ENCODE results near the gene IGF1R. TPM values are rescaled to one million over a fixed set of nuclear protein-coding genes. Genes with fewer than 3 reads are reported as not detected.
A peak's percentile ranks its signal among the peaks of the same experiment; 100 is the strongest.

Gene IGF1R
- total and polyA plus RNA-seq, 2 of the 13 experiments (the other 11 are each of a cell fraction or from before 2014, with no cell fraction given): 15.9 to 18.4 TPM

DNA sequence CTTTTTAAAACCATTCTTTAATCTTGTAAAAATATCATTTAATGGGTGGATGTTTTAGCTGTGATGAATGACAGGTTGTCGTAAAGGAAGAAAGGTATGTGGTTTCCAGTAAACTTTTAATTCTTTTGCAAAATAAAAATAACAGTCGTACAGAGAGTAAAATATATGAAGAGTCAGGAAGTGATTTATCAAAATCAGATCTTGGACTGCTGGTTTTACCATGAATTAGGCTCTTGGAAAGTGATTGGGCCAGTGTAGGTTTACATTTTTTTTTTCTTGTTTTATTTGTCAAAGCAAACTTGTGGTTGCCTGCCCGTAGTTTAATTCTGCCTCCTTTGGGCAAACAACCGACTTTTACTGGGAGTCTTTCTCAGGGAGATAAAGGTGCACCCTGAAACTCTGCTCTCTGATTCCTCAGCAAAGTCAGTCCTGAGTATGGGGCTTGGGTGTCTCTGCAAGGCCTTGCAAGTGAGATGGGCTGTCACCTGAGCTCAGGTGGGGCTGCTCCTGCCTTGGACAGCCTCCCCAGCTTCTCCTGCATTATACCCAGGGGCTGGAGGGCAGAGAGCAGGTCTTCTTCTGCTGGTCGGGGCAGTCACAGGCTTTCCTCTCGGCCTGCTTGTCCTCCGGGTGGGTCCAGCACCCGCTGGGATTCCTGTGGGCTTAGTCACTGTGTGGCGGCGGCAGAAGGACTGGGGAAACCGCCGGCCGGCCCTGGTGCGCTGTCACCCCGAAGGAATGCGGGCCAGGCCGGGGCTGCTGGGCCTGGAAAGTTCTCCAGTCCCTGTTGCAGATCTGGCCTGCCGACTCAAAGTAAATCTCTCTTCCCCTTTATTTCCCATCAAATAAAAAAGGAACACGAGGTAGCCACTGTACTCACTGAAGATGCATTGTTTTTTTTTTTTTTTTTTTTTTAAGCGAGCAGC lies 79.0 kb downstream of the IGF1R start (continued):
- no peak for TF ChIP-seq SMC3 (IDR thresholded peaks at IDR 0.05; ENCODE audit: low read length)
- TF ChIP-seq ZNF816 (CRISPR knock-in tag; IDR thresholded peaks at IDR 0.05; ENCODE audit: borderline replicate concordance): no peak
- TF ChIP-seq, protein P1, sequence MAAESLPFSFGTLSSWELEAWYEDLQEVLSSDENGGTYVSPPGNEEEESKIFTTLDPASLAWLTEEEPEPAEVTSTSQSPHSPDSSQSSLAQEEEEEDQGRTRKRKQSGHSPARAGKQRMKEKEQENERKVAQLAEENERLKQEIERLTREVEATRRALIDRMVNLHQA (CRISPR knock-in tag; IDR thresholded peaks at IDR 0.05): no peak
- TF ChIP-seq, protein P2, sequence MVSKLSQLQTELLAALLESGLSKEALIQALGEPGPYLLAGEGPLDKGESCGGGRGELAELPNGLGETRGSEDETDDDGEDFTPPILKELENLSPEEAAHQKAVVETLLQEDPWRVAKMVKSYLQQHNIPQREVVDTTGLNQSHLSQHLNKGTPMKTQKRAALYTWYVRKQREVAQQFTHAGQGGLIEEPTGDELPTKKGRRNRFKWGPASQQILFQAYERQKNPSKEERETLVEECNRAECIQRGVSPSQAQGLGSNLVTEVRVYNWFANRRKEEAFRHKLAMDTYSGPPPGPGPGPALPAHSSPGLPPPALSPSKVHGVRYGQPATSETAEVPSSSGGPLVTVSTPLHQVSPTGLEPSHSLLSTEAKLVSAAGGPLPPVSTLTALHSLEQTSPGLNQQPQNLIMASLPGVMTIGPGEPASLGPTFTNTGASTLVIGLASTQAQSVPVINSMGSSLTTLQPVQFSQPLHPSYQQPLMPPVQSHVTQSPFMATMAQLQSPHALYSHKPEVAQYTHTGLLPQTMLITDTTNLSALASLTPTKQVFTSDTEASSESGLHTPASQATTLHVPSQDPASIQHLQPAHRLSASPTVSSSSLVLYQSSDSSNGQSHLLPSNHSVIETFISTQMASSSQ (IDR thresholded peaks at IDR 0.05; ENCODE audit: low read depth): no peak
- TF ChIP-seq, protein P2 (CRISPR knock-in tag; IDR thresholded peaks at IDR 0.05; ENCODE audit: borderline replicate concordance): peak; percentile 27; the same call in 1 of the 2 replicates
- TF ChIP-seq RBM22 (optimal IDR thresholded peaks at IDR 0.05; ENCODE audit: low read length): no peak
- no peak for TF ChIP-seq AKAP8 (CRISPR knock-in tag; IDR thresholded peaks at IDR 0.05)
- TF ChIP-seq SNRNP70 (IDR thresholded peaks at IDR 0.05; ENCODE audit: low read depth, low read length): no peak
- no peak for TF ChIP-seq ARNTL (CRISPR knock-in tag; IDR thresholded peaks at IDR 0.05)
- peak; percentile 97 for TF ChIP-seq ZNF292 (CRISPR knock-in tag; IDR thresholded peaks at IDR 0.05; ENCODE audit: borderline replicate concordance, low read depth)
- TF ChIP-seq, protein P3, sequence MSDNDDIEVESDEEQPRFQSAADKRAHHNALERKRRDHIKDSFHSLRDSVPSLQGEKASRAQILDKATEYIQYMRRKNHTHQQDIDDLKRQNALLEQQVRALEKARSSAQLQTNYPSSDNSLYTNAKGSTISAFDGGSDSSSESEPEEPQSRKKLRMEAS (IDR thresholded peaks at IDR 0.05): peak; percentile 47; the same call in 1 of the 2 replicates
- no peak for TF ChIP-seq U2AF1 (optimal IDR thresholded peaks at IDR 0.05; ENCODE audit: low read depth, low read length)
- TF ChIP-seq, protein P4, sequence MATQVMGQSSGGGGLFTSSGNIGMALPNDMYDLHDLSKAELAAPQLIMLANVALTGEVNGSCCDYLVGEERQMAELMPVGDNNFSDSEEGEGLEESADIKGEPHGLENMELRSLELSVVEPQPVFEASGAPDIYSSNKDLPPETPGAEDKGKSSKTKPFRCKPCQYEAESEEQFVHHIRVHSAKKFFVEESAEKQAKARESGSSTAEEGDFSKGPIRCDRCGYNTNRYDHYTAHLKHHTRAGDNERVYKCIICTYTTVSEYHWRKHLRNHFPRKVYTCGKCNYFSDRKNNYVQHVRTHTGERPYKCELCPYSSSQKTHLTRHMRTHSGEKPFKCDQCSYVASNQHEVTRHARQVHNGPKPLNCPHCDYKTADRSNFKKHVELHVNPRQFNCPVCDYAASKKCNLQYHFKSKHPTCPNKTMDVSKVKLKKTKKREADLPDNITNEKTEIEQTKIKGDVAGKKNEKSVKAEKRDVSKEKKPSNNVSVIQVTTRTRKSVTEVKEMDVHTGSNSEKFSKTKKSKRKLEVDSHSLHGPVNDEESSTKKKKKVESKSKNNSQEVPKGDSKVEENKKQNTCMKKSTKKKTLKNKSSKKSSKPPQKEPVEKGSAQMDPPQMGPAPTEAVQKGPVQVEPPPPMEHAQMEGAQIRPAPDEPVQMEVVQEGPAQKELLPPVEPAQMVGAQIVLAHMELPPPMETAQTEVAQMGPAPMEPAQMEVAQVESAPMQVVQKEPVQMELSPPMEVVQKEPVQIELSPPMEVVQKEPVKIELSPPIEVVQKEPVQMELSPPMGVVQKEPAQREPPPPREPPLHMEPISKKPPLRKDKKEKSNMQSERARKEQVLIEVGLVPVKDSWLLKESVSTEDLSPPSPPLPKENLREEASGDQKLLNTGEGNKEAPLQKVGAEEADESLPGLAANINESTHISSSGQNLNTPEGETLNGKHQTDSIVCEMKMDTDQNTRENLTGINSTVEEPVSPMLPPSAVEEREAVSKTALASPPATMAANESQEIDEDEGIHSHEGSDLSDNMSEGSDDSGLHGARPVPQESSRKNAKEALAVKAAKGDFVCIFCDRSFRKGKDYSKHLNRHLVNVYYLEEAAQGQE (IDR thresholded peaks at IDR 0.05; ENCODE audit: borderline replicate concordance in 1 of 2, low read depth in 1 of 2, low read length in 2 of 2): no peak
- no peak for TF ChIP-seq SP5 (CRISPR knock-in tag; IDR thresholded peaks at IDR 0.05; ENCODE audit: borderline replicate concordance, low read depth)
- peak; percentile 32 for TF ChIP-seq RAD21 (CRISPR knock-in tag; IDR thresholded peaks at IDR 0.05)
- TF ChIP-seq RARG (CRISPR knock-in tag; IDR thresholded peaks at IDR 0.05; ENCODE audit: low read depth): no peak
- no peak for TF ChIP-seq ZNF619 (CRISPR knock-in tag; IDR thresholded peaks at IDR 0.05)
- TF ChIP-seq HMGA1 (CRISPR knock-in tag; conservative IDR thresholded peaks at IDR 0.05): no peak
- TF ChIP-seq, protein P5, sequence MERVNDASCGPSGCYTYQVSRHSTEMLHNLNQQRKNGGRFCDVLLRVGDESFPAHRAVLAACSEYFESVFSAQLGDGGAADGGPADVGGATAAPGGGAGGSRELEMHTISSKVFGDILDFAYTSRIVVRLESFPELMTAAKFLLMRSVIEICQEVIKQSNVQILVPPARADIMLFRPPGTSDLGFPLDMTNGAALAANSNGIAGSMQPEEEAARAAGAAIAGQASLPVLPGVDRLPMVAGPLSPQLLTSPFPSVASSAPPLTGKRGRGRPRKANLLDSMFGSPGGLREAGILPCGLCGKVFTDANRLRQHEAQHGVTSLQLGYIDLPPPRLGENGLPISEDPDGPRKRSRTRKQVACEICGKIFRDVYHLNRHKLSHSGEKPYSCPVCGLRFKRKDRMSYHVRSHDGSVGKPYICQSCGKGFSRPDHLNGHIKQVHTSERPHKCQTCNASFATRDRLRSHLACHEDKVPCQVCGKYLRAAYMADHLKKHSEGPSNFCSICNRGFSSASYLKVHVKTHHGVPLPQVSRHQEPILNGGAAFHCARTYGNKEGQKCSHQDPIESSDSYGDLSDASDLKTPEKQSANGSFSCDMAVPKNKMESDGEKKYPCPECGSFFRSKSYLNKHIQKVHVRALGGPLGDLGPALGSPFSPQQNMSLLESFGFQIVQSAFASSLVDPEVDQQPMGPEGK (CRISPR knock-in tag; IDR thresholded peaks at IDR 0.05): peak; percentile 74
